Lower lobe of right lung (tissue), 2 donors: ENCODE measurements around the gene DGCR2. TPM values are rescaled to one million over a fixed set of nuclear protein-coding genes. Genes with fewer than 3 reads are reported as not detected.

Experiments
- ATAC-seq, 2 donors: fragments of 200-7000 bp; cut with Tn5 transposase; one replicate each; pipeline ENCODE4 v1.9.1; 2020 to 2022; ENCODE audit warnings: mild to moderate bottlenecking in 2 of 2, moderate library complexity in 2 of 2
- DNase-seq: peaks from one replicate; pipeline ENCODE4 v3.0.0-alpha.2; 2020
- H3K27ac ChIP-seq: fragments of 200-600 bp; one replicate; pipeline ENCODE4 v1.8.0; 2022
- H3K27me3 ChIP-seq: fragments of 200-600 bp; one replicate; pipeline ENCODE4 v1.8.0; 2022; ENCODE audit warnings: low read depth
- H3K36me3 ChIP-seq: fragments of 200-600 bp; one replicate; pipeline ENCODE4 v1.8.0; 2022; ENCODE audit warnings: mild to moderate bottlenecking
- H3K4me1 ChIP-seq: fragments of 200-600 bp; one replicate; pipeline ENCODE4 v1.8.0; 2022
- H3K4me3 ChIP-seq: fragments of 200-600 bp; one replicate; pipeline ENCODE4 v1.8.0; 2022; ENCODE audit warnings: mild to moderate bottlenecking
- H3K9me3 ChIP-seq: fragments of 200-600 bp; one replicate; pipeline ENCODE4 v1.8.0; 2022
- CTCF ChIP-seq: fragments of 200-600 bp; IDR thresholded peaks from one replicate; pipeline ENCODE4 v1.8.0; 2022; ENCODE audit warnings: antibody characterized with exemption, mild to moderate bottlenecking
- intact Hi-C: fragments of 100-400 bp; cut with DNase I; formaldehyde crosslinking; loops from one replicate; pipeline ENCODE4 v1.11.0; 2022
- total RNA-seq: library from RNA; stranded (reverse); fragmentation: NEBNext Ultra II Directional; extraction: Animal tissue kit (Norgen Biotek cat#: 25700); gene quantifications from one replicate; pipeline ENCODE4 v1.2.1, GENCODE V29; 2021
- donor health status: DM: no; HTN: yes; CAD: no; lungs with severe emphysema.

The DGCR2 gene
- total RNA-seq, 1 donor from 2014 or later: 62.9 TPM

GRCh38 chr22:19136915-19137314, 14.7 kb upstream of the DGCR2 start:
- H3K4me3 ChIP-seq: no peak overlapping the region
- H3K27me3 ChIP-seq: no peaks in the 10 kb centered on the region
- no peaks in the 10 kb centered on the region for H3K4me1 ChIP-seq
- H3K36me3 ChIP-seq: peaks cover 93% of the 10 kb centered on the region
- DNase-seq (no peak), ATAC-seq (no peak)
- no peak overlapping the region for H3K27ac ChIP-seq
- TF ChIP-seq CTCF: no peak
- no peaks in the 10 kb centered on the region for H3K9me3 ChIP-seq
- intact Hi-C loops: no loop called here

- no peak for TF ChIP-seq CTCF
- ATAC-seq (no peak), DNase-seq (no peak)
- Histone ChIP-seq H3K36me3 (peaks cover 73% of the 10 kb centered on the region), H3K9me3 (no peaks in the 10 kb centered on the region), H3K27me3 (no peaks in the 10 kb centered on the region), H3K4me1 (no peaks in the 10 kb centered on the region), H3K4me3 (no peak overlapping the region), H3K27ac (no peak overlapping the region)
- intact Hi-C loops: no loop called here
Measured at GRCh38 chr22:19134874-19135273, 12.7 kb upstream of the DGCR2 start.

- no peak for TF ChIP-seq CTCF
- Histone ChIP-seq H3K27ac (no peak overlapping the region), H3K9me3 (no peaks in the 10 kb centered on the region), H3K4me1 (no peaks in the 10 kb centered on the region), H3K4me3 (no peak overlapping the region), H3K36me3 (peaks cover 67% of the 10 kb centered on the region), H3K27me3 (no peaks in the 10 kb centered on the region)
- ATAC-seq (no peak), DNase-seq (no peak)
- intact Hi-C loops: no loop called here
Measured at GRCh38 chr22:19134176-19134831, 12.1 kb upstream of the DGCR2 start.

- Histone ChIP-seq H3K27ac (no peak overlapping the region), H3K4me1 (no peaks in the 10 kb centered on the region), H3K36me3 (peaks cover 60% of the 10 kb centered on the region), H3K9me3 (no peaks in the 10 kb centered on the region), H3K4me3 (no peak overlapping the region), H3K27me3 (no peaks in the 10 kb centered on the region)
- intact Hi-C loops: no loop called here
- no peak for ATAC-seq
- TF ChIP-seq CTCF: no peak
- DNase-seq: no peak
Measured at GRCh38 chr22:19133561-19133960, 11.3 kb upstream of the DGCR2 start.

- no peak overlapping the region for H3K27ac ChIP-seq
- ATAC-seq: no peak
- no peak for TF ChIP-seq CTCF
- H3K9me3 ChIP-seq: no peaks in the 10 kb centered on the region
- no peak overlapping the region for H3K4me3 ChIP-seq
- intact Hi-C loops: no loop called here
- H3K4me1 ChIP-seq: no peaks in the 10 kb centered on the region
- peaks cover 52% of the 10 kb centered on the region for H3K36me3 ChIP-seq
- DNase-seq: no peak
- no peaks in the 10 kb centered on the region for H3K27me3 ChIP-seq
Measured at GRCh38 chr22:19132693-19133400, 10.6 kb upstream of the DGCR2 start.
